Measurements from ENCODE around the gene RHPN2.

DNA sequence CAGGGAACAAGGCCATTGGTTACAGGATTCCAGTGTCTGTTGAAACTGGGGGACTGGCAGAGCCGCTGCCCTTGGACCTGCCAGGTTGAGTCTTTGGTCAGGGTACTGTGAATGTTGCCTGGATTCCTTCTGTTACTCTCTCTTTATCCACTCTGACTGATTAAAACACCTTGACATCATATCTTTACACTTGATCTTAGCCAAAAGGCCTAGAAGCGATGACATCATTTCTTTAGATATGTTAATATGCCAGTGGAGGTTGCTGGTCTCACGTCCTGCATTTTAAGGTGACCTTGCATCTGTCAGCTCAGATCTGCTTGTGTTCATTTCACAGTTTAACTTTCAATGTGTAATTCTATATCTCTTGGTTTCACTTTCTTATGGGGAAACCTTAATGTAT lies 25.5 kb upstream of the RHPN2 start:
- TF ChIP-seq, protein P1, sequence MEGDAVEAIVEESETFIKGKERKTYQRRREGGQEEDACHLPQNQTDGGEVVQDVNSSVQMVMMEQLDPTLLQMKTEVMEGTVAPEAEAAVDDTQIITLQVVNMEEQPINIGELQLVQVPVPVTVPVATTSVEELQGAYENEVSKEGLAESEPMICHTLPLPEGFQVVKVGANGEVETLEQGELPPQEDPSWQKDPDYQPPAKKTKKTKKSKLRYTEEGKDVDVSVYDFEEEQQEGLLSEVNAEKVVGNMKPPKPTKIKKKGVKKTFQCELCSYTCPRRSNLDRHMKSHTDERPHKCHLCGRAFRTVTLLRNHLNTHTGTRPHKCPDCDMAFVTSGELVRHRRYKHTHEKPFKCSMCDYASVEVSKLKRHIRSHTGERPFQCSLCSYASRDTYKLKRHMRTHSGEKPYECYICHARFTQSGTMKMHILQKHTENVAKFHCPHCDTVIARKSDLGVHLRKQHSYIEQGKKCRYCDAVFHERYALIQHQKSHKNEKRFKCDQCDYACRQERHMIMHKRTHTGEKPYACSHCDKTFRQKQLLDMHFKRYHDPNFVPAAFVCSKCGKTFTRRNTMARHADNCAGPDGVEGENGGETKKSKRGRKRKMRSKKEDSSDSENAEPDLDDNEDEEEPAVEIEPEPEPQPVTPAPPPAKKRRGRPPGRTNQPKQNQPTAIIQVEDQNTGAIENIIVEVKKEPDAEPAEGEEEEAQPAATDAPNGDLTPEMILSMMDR (conservative IDR thresholded peaks at IDR 0.05), result no peak
- TF ChIP-seq EZH2 (IDR thresholded peaks at IDR 0.05; ENCODE audit: low read depth), result no peak
